ENCODE data around the gene GRIK2. TPM values are rescaled to one million over a fixed set of nuclear protein-coding genes. Genes with fewer than 3 reads are reported as not detected.

Gene GRIK2
- total and polyA plus RNA-seq, 2 donors (not counting 3 experiments of a cell fraction or from before 2014, with no cell fraction given): not detected

- dilution Hi-C loops (cut with MboI; ENCODE audit: extremely low pct_ligation_motif_present, low sequenced_read_pairs): no loop called here
Observed at GRCh38 chr6:101454106-101454676, 60.7 kb downstream of the GRIK2 start.

GRCh38 chr6:101458336-101458735, 64.8 kb downstream of the GRIK2 start:
- DNase-seq (ENCODE audit: low read depth, low spot score) (no peak), FAIRE-seq (no peak)
- Histone ChIP-seq H3K27me3 (ENCODE audit: control insufficient read depth in 2 of 2, insufficient read depth in 2 of 2, low read length in 2 of 2) (no peaks in the 10 kb centered on the region), H3K4me2 (ENCODE audit: insufficient read depth, low read length) (no peak overlapping the region), H3K4me3 (replicated peaks in 1 of 3; ENCODE audit: insufficient read depth in 1 of 3, low read depth in 1 of 3, low read length in 3 of 3) (no peak overlapping the region), H3K9me1 (replicated peaks; ENCODE audit: control insufficient read depth, extremely low read depth, insufficient read depth, low read length) (no peaks in the 10 kb centered on the region), H3K27ac (ENCODE audit: insufficient read depth, low read depth, low read length) (no peak overlapping the region), H3K4me1 (ENCODE audit: control insufficient read depth, extremely low read depth, insufficient read depth, low read length) (no peaks in the 10 kb centered on the region), H3K36me3 (ENCODE audit: control insufficient read depth in 2 of 2, extremely low read depth in 1 of 2, insufficient read depth in 2 of 2, low read length in 2 of 2) (no peaks in the 10 kb centered on the region), H3K9me3 (replicated peaks; ENCODE audit: control insufficient read depth, insufficient read depth, low read length) (no peaks in the 10 kb centered on the region), H3K9ac (replicated peaks; ENCODE audit: extremely low read depth, insufficient read depth, low read length) (no peak overlapping the region), H3K79me2 (ENCODE audit: control insufficient read depth, insufficient read depth, low read length) (no peaks in the 10 kb centered on the region), H2AFZ (ENCODE audit: low read depth, low read length) (no peak overlapping the region), H4K20me1 (replicated peaks; ENCODE audit: control insufficient read depth, extremely low read depth, insufficient read depth, low read length) (no peaks in the 10 kb centered on the region)
- dilution Hi-C loops (cut with MboI; ENCODE audit: extremely low pct_ligation_motif_present, low sequenced_read_pairs): no loop called here
- TF ChIP-seq, protein P1, sequence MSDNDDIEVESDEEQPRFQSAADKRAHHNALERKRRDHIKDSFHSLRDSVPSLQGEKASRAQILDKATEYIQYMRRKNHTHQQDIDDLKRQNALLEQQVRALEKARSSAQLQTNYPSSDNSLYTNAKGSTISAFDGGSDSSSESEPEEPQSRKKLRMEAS (IDR thresholded peaks at IDR 0.05; ENCODE audit: insufficient read depth, insufficient read length): no peak
- TF ChIP-seq FOS (IDR thresholded peaks at IDR 0.05; ENCODE audit: borderline replicate concordance, insufficient read depth, low read length): no peak
- TF ChIP-seq POLR2A (IDR thresholded peaks at IDR 0.05; ENCODE audit: low read depth, low read length): no peak
- TF ChIP-seq, protein P2, sequence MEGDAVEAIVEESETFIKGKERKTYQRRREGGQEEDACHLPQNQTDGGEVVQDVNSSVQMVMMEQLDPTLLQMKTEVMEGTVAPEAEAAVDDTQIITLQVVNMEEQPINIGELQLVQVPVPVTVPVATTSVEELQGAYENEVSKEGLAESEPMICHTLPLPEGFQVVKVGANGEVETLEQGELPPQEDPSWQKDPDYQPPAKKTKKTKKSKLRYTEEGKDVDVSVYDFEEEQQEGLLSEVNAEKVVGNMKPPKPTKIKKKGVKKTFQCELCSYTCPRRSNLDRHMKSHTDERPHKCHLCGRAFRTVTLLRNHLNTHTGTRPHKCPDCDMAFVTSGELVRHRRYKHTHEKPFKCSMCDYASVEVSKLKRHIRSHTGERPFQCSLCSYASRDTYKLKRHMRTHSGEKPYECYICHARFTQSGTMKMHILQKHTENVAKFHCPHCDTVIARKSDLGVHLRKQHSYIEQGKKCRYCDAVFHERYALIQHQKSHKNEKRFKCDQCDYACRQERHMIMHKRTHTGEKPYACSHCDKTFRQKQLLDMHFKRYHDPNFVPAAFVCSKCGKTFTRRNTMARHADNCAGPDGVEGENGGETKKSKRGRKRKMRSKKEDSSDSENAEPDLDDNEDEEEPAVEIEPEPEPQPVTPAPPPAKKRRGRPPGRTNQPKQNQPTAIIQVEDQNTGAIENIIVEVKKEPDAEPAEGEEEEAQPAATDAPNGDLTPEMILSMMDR (IDR thresholded peaks at IDR 0.05; ENCODE audit: extremely low read depth in 1 of 2, insufficient read depth in 1 of 2, low read depth in 1 of 2, low read length in 2 of 2): no peak
- intact Hi-C loops (cut with micrococcal nuclease): no loop called here
- POLR2A ChIA-PET: no interaction called here
- no TSS peak for BruUV-seq (replicated peaks)
- CTCF ChIA-PET: no interaction called here

More at GRCh38 chr6:101454106-101454676, 60.7 kb downstream of the GRIK2 start:
- H3K9ac ChIP-seq (replicated peaks; ENCODE audit: extremely low read depth, insufficient read depth, low read length): no peak overlapping the region
- no peaks in the 10 kb centered on the region for H3K9me3 ChIP-seq (replicated peaks; ENCODE audit: control insufficient read depth, insufficient read depth, low read length)
- no peaks in the 10 kb centered on the region for H3K4me1 ChIP-seq (ENCODE audit: control insufficient read depth, extremely low read depth, insufficient read depth, low read length)
- H4K20me1 ChIP-seq (replicated peaks; ENCODE audit: control insufficient read depth, extremely low read depth, insufficient read depth, low read length): no peaks in the 10 kb centered on the region
- TF ChIP-seq POLR2AphosphoS5 (IDR thresholded peaks at IDR 0.05; ENCODE audit: insufficient read depth, low read depth, low read length): no peak
- ChIA-PET CTCF (no interaction called here), POLR2A (no interaction called here)
- no peak overlapping the region for H3K4me2 ChIP-seq (ENCODE audit: insufficient read depth, low read length)
- H3K36me3 ChIP-seq (ENCODE audit: control insufficient read depth in 2 of 2, extremely low read depth in 1 of 2, insufficient read depth in 2 of 2, low read length in 2 of 2): no peaks in the 10 kb centered on the region
- DNase-seq (ENCODE audit: low read depth, low spot score) (no peak), FAIRE-seq (no peak)
- no peak overlapping the region for H2AFZ ChIP-seq (ENCODE audit: low read depth, low read length)
- H3K4me3 ChIP-seq (replicated peaks in 1 of 3; ENCODE audit: insufficient read depth in 1 of 3, low read depth in 1 of 3, low read length in 3 of 3): no peak overlapping the region
- no TSS peak for BruUV-seq (replicated peaks)
- intact Hi-C loops (cut with micrococcal nuclease): no loop called here
- H3K79me2 ChIP-seq (ENCODE audit: control insufficient read depth, insufficient read depth, low read length): no peaks in the 10 kb centered on the region
- no peak overlapping the region for H3K27ac ChIP-seq (ENCODE audit: insufficient read depth, low read depth, low read length)
- no peaks in the 10 kb centered on the region for H3K9me1 ChIP-seq (replicated peaks; ENCODE audit: control insufficient read depth, extremely low read depth, insufficient read depth, low read length)
- no peaks in the 10 kb centered on the region for H3K27me3 ChIP-seq (ENCODE audit: control insufficient read depth in 2 of 2, insufficient read depth in 2 of 2, low read length in 2 of 2)

Data from endothelial cell of umbilical vein (primary cell).